HG02763 (cell line): ENCODE data around the gene CDHR3.

Source experiments
- ATAC-seq: cut with Tn5 transposase; IDR thresholded peaks from one replicate; pipeline ENCODE4 v1.9.1; 2021; ENCODE audit warnings: mild to moderate bottlenecking, moderate library complexity; ENCODE audit not compliant: unreplicated experiment

Gene CDHR3

GRCh38 chr7:106061301-106061979 lies 98.4 kb downstream of the CDHR3 start:
- ATAC-seq: peak; percentile 31

GRCh38 chr7:106062006-106062405 lies 98.9 kb downstream of the CDHR3 start:
- ATAC-seq: no peak

GRCh38 chr7:106062521-106062931 lies 99.5 kb downstream of the CDHR3 start:
- no peak for ATAC-seq

- no peak for ATAC-seq
Measured at GRCh38 chr7:106063024-106063423, 100.0 kb downstream of the CDHR3 start.

GRCh38 chr7:106063692-106064091 lies 100.6 kb downstream of the CDHR3 start:
- ATAC-seq: no peak

GRCh38 chr7:106064316-106064715 lies 101.3 kb downstream of the CDHR3 start:
- no peak for ATAC-seq

GRCh38 chr7:106064771-106065574 lies 101.9 kb downstream of the CDHR3 start:
- ATAC-seq: no peak

GRCh38 chr7:106065575-106066500 lies 102.8 kb downstream of the CDHR3 start:
- no peak for ATAC-seq

GRCh38 chr7:106067678-106068077 lies 104.6 kb downstream of the CDHR3 start:
- no peak for ATAC-seq

GRCh38 chr7:106068538-106068961 lies 105.5 kb downstream of the CDHR3 start:
- ATAC-seq: no peak

- no peak for ATAC-seq
Measured at GRCh38 chr7:106068986-106069385, 105.9 kb downstream of the CDHR3 start.

GRCh38 chr7:106069471-106070200 lies 106.6 kb downstream of the CDHR3 start:
- ATAC-seq: no peak

GRCh38 chr7:106070201-106070551 lies 107.1 kb downstream of the CDHR3 start:
- ATAC-seq: no peak

GRCh38 chr7:106070567-106071254 lies 107.6 kb downstream of the CDHR3 start:
- ATAC-seq: no peak

GRCh38 chr7:106071356-106071998 lies 108.4 kb downstream of the CDHR3 start:
- ATAC-seq: peak; percentile 93

- no peak for ATAC-seq
Measured at GRCh38 chr7:106071999-106072714, 109.1 kb downstream of the CDHR3 start.

- no peak for ATAC-seq
Measured at GRCh38 chr7:106072715-106073091, 109.6 kb downstream of the CDHR3 start.

- ATAC-seq: no peak
Measured at GRCh38 chr7:106073701-106074100, 110.6 kb downstream of the CDHR3 start.

- ATAC-seq: no peak
Measured at GRCh38 chr7:106074257-106074656, 111.2 kb downstream of the CDHR3 start.
